22Rv1 (cell line): ENCODE data around the gene PMEL.

Source experiments
- ZFX ChIP-seq: fragments of 450-650 bp; IDR thresholded peaks from 2 replicates; pipeline ENCODE4 v1.6.1; 2017; ENCODE audit warnings: antibody characterized with exemption, borderline replicate concordance
- TF ChIP-seq, protein P1 (sequence below): fragments of 450-650 bp; IDR thresholded peaks from 2 replicates; pipeline ENCODE4 v1.5.1; 2017; ENCODE audit warnings: mild to moderate bottlenecking

DNA sequence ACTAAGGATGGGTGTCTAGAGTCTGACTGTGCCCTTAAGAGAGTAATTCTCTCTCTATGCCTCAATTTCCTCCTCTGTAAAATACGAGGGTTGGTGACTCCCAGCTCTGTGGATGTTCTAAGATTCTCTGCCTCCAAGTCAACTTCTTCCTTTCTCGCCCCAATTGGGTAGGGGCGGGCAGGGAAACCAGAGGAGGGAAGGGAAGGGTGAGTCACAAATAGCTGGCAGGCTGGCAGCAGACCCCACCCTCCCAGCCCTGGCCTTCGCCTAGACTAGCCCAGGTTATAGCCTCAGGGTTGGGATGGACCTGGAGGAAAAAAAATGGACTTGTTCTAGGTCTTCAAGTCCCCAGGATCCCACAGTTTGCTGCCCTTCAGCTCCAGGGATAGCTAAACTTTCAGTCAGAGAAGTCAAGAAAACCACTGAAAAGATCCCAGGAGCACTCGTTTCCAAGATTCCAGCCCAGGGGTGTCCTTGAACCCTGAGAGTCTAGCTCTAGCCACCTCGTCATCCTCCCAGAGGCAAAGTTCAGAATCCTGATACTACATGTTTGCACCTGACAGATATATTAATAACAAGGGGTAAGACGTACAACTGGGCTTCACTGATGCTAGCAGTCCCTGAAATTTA lies 32.6 kb downstream of the PMEL start:
- TF ChIP-seq, protein P1, sequence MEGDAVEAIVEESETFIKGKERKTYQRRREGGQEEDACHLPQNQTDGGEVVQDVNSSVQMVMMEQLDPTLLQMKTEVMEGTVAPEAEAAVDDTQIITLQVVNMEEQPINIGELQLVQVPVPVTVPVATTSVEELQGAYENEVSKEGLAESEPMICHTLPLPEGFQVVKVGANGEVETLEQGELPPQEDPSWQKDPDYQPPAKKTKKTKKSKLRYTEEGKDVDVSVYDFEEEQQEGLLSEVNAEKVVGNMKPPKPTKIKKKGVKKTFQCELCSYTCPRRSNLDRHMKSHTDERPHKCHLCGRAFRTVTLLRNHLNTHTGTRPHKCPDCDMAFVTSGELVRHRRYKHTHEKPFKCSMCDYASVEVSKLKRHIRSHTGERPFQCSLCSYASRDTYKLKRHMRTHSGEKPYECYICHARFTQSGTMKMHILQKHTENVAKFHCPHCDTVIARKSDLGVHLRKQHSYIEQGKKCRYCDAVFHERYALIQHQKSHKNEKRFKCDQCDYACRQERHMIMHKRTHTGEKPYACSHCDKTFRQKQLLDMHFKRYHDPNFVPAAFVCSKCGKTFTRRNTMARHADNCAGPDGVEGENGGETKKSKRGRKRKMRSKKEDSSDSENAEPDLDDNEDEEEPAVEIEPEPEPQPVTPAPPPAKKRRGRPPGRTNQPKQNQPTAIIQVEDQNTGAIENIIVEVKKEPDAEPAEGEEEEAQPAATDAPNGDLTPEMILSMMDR = no peak
- no peak for TF ChIP-seq ZFX
